Measurements from ENCODE around the gene GALT.

DNA sequence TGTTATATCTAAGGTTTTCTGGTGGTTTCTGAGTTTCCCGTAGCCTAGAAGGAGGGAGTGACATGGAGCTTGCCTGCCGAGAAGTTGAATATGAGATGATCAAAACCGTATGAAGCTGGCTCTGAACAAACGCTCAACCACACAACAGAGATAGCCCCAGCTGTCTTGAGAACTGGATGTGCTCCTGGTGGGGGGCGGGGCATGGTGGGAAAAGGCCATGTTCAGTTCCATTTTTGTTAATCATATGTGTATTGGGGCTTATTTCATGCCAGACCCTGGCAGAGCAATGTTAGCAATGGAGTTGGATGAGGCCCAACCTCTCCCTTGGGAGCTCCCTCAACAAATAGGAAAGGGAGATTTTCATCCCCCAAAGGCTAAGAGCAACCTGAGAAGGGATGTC is 39.8 kb downstream of the GALT start:
- TF ChIP-seq, protein P1, sequence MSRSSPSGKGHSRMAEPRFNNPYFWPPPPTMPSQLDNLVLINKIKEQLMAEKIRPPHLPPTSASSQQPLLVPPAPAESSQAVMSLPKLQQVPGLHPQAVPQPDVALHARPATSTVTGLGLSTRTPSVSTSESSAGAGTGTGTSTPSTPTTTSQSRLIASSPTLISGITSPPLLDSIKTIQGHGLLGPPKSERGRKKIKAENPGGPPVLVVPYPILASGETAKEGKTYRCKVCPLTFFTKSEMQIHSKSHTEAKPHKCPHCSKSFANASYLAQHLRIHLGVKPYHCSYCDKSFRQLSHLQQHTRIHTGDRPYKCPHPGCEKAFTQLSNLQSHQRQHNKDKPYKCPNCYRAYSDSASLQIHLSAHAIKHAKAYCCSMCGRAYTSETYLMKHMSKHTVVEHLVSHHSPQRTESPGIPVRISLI (CRISPR knock-in tag; IDR thresholded peaks at IDR 0.05; ENCODE audit: borderline replicate concordance): no peak
- TF ChIP-seq GABPA (IDR thresholded peaks at IDR 0.05; ENCODE audit: low read depth, low read length): no peak
- TF ChIP-seq GABPA (CRISPR knock-in tag; IDR thresholded peaks at IDR 0.05; ENCODE audit: low read depth): no peak
- no peak for TF ChIP-seq CEBPB (IDR thresholded peaks at IDR 0.05; ENCODE audit: borderline replicate concordance, low read depth, low read length)
- no peak for TF ChIP-seq SP4 (CRISPR knock-in tag; IDR thresholded peaks at IDR 0.05)
- no peak for TF ChIP-seq POLR2AphosphoS5 (IDR thresholded peaks at IDR 0.05; ENCODE audit: low read depth, low read length)
- TF ChIP-seq ZNF138 (CRISPR knock-in tag; IDR thresholded peaks at IDR 0.05; ENCODE audit: low read depth): no peak
- TF ChIP-seq TBL1XR1 (IDR thresholded peaks at IDR 0.05; ENCODE audit: borderline replicate concordance, low read length, partially characterized antibody): no peak
- TF ChIP-seq POLR2A (IDR thresholded peaks at IDR 0.05; ENCODE audit: insufficient read depth in 1 of 2, low read depth in 2 of 2, low read length in 2 of 2): no peak

Data from HepG2 (cell line).